ENCODE measurements around the gene OPCML.

OPCML gene

DNA sequence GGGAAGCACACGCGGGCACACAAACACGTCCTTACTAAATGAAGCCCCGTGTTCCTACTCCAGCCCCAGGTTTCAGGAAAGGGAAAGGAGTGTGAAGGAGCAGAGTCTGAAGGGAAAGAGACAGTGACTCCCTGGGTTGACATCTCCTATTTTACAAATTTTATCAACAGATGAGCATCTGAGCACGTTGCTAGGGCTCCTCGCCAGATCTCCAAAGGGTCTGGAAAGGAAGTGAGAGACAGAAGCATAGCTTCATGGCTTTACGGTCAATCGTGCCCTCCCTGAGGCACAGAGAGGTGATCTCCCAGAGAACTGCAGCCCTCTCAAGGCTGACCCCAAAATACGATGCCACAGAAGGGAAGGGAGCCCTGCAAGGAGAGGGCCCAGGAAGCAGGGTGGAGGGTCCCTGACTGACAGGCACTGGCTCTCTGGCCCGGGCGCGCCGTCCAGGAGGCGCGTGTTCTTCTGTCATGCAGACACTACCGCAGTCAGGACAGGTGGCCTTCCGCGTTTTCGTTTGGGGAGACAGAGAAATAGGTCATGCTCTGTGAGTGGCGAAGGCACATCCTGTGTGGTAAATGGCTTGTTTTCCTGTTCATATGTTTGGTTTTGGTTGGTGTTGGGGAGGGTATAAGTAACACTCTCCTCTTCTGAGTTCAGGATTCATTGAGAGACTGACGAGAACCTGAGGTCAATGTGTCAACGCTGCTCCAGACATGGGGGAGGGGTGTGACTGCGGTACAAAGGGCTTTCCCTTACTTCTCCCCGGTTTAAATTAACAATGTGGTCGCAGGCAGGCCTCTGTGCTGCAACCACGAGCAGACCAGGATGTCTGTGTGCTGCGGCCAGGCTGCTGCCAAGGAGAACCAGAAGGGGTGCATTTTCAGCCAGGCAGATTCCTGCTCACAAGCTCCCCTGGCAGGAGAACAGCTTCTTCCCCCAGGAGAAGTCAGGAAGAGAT is 813.3 kb downstream of the OPCML start:
- no peak for DNase-seq (ENCODE audit: low spot score)

DNA sequence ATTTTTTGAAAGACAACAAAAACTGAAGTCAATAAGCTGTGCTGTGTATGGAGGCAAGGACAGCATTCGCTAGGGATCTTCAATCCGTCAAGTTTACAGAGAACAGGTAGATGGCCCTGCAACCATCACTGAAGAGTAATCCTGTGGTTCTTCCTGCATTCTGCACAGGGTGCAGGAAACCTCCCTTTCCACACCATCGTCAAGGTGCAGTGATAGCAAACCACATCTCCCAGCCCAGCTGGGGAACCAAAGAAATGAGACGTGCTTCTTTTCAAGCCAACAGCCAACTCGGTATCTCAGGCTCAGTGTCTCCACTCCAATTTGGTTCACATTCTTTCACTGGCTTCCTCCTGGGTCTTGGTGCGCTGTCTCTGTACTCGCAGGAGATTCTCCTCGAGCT is 814.5 kb downstream of the OPCML start:
- DNase-seq (ENCODE audit: low spot score): no peak

DNA sequence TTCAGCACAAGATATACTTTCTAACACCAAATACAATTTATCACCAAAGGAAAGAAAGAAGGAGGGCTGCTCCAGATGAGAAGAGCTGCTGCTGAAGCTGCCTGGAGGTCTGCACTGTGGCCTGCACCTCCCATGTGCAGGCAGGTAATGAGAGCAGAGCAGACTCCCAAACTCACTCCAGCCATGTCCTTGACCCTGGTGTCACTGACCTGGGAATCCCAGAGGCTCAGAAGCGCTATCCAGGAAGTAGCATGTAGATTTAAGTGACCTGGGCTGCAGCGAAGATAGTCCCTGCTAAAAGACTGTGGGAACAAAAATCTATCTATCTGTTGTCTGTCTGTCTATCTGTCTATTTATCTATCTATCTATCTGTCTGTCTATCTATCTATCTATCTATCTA is 816.3 kb downstream of the OPCML start:
- no peak for DNase-seq (ENCODE audit: low spot score)

DNA sequence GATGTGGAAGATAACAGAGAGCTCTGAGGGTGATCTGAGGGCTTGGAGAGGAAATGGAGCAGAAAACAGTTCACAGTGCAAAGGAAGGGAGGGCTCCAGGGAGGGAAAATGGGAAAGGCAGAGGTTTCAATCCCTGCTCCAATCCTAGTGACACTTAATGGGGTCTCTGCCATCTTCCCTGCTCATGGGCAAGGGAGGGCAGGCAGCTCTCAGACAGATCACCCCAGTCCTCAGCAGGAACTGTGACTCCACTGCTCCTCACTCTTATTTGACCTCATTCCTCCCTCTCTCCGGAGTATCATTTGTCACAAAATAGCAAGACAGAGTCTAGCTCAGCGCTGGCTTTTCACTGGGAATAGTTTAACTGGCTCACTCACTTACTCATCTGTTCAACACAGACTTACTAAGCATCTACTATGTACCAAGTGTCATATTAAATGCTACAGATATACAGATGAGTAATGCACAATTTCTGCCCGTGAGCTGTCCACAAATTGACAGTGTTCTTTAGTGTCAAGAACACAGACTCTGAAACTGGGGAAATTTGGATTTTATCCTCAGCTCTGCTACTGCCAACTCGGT is 817.4 kb downstream of the OPCML start:
- DNase-seq (ENCODE audit: low spot score): no peak

DNA sequence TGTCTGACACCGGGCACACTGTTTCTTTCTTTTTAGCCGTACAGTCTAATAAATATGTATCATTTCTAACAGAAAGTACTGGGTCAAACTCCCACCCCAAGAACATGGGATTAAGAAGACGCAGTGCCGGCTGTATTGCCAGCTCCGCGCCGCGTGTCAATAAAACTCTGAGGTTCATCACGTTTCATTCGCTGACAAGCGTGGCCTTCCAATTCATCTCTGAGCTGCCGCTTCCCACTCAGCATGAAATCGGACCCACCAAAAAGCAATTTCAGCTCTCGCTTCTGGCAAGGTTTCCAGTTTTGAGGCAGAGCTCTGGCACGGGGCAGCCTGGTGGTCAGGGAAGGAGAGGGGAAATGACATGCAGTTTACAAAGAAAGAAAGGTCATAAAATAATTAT is 819.8 kb downstream of the OPCML start:
- no peak for DNase-seq (ENCODE audit: low spot score)

DNA sequence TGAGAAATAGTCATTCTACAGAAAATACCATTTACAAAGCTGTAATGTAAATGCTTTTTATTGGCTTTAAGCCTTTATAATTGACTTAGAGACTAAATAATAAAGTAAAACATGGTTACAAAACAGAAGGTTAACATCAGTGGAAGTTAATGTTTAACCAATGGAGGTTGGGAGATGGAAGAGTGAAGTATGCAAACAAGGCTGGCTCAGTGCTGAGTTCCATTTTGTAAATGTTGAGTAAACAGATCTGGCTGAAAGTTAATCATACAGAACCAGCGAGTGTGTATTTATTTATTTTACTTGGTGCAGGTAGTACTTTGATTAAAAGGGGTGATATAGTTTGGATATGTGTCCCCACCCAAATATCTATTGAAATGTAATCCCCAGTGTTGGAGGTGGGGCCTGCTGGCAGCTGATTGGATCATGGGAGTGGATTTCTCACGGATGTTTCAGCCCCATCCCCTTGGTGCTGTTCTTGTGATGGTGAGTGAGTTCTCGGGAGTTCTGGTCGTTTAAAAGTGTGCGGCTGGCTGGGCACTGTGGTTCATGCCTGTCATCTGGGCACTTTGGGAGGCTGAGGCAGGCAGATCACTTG is 827.4 kb downstream of the OPCML start:
- DNase-seq (ENCODE audit: low spot score): no peak

DNA sequence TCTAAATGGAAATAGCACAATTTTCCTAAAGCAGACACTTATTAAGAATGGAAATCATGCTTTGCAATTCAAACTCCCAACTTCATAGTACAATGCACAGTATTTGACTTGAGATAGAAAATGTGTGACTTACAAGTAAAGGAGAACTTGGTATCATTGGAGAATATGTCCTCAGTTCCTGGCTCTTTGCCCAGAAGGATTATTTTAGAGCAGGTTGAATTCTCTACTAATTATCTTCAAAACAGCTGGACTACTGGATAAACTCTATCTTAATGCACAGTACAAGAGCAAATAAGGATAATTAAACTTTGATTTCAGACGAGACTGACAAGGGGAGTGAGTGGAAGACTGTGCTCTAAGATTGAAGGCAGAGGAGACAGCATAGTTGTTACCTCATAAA is 839.4 kb downstream of the OPCML start:
- DNase-seq (ENCODE audit: low spot score): no peak

DNA sequence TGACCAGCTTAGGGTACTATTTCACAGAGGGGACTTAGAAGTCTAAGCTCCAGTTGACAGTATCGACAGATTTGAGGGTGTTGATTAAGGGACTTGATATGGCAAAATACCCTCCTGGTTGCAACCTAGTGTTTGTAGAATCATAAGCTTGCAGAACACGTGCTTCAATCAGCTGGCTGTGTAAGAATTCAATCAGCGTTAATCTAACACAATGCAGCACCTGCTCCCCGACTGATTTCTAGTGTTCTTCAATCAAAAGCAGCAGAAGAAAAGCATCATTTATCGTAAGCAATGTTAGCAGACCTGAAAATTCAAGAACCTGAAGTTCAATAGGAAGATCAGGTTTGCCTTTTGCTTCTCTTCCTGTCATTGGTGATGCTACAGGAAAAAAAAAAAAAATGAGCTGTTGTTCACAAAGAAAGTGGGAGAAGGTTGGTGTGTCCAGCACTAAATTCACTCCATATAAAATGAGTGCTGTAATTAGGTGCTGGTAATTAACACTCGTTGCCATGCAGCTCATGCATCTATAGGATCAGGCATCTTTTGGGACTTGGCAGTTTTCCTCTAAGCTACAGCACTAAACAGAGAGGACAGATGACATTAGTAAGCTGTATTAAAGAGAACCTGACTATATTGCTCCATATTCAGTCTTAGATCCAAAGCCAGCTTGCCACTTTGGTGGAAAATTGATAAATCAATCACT is 840.3 kb downstream of the OPCML start:
- no peak for DNase-seq (ENCODE audit: low spot score)

DNA sequence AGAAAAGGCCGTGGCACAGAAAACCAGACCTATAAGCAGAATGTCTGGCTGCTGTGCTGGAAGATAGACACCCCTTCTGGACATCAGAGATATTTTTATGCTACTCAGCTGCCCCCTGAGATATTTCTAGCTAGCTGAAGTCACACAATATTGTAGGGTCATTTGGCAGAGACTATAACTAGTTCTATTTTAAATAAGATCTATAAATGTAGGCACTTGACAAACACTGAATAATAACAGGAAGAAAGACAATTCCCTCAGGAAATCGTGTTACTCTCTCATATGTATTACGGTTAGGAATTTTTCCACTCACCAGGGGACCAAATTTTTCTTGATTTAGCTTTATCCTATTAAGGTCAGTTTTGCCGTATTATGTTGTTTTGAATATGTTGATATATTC is 845.4 kb downstream of the OPCML start:
- DNase-seq (ENCODE audit: low spot score): no peak

DNA sequence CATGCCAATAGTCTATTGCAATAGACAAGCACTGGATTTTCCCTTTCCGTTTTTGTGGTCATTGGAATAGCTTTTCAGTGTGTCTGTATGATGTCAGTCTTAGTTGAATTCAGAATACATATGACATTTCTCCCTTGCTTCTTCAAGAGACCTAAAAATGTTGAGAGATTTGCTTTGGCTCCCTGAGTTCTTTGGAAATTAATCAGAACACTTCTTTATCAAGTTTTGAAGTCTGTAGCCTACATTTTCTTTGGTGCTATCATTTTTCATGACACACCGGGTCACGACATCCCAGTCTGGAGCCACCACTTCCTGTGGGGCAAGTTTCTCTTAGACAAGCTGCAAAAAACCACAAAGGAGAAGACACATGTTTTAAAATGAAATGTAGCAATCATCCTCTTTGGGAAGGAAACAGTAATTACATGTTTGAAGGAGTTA is 847.1 kb downstream of the OPCML start:
- DNase-seq (ENCODE audit: low spot score): no peak

DNA sequence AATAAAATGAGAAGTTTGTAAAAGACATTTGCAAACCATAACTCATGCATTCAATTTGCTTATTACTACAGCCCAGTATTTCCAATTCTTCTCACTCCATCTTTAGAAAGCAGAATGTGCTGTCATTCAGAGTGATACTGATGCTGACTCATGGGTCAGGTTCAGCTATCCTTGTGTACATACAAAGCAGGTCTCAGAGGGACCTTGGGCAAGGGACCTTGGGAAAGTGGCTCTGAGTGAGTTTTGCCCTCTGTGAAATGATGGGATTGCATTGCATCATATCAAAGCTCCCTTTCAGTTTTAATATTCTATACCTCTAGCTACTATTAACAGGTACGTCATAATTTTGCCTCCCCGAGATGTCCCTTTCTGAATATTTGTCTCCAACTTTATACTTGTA is 848.7 kb downstream of the OPCML start:
- no peak for DNase-seq (ENCODE audit: low spot score)

DNA sequence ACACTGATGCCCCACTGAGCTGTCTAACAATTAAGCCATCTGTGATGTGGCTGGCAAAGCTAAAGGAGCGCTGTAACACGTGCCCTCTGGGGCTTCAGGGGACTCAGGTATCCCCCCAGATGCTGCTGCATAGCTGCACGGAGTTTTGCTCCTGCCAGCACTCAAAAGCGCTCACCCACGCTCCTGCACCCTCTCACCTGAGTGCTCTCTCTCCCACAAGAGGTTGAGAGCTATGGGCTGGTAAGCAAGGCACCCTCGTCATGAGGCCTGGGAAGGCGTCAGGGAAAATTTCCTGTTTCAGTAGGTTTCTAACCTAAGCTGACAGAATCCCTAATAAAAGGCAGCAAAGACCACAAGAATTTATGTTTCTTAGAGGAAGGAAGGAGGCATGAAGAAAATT is 850.3 kb downstream of the OPCML start:
- DNase-seq (ENCODE audit: low spot score): no peak

DNA sequence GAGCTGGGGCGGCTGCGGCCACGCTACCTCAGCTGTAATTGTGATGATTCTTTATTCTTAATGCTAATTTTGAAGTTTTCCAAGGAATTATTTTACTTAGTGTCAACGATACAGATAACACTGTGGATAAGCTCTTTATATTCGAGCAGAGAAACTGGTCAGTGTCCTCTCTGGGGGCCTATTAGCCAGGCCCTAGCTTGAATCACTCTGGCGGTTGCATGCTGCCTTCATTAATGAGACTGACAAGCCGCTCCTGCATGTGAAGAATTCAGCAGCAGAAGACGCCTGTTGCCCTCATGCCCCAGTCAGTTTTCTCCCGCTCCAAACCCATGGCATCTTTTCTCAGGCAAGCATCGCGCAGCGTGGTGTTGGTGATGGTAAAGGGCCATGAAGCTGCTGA is 851.7 kb downstream of the OPCML start:
- no peak for DNase-seq (ENCODE audit: low spot score)

DNA sequence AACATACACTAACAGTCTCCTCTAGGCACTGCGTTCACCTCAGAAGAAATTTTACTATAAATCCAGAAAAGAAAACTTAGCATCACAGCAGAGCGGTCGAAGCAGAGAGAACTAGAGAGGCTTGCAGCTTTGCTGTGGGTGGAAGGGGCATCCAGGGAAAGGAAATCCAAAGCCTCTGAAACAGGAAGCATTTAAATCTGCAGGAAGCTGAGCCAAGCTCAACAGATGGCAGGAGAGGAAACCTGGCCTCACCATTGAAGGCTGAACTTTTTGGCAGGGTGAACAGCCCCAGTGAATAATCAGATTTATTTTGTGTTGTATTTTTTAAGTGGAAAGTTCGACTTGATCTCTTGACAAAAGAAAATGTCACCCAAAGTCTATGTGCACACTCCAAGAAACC is 858.1 kb downstream of the OPCML start:
- no peak for DNase-seq (ENCODE audit: low spot score)

DNA sequence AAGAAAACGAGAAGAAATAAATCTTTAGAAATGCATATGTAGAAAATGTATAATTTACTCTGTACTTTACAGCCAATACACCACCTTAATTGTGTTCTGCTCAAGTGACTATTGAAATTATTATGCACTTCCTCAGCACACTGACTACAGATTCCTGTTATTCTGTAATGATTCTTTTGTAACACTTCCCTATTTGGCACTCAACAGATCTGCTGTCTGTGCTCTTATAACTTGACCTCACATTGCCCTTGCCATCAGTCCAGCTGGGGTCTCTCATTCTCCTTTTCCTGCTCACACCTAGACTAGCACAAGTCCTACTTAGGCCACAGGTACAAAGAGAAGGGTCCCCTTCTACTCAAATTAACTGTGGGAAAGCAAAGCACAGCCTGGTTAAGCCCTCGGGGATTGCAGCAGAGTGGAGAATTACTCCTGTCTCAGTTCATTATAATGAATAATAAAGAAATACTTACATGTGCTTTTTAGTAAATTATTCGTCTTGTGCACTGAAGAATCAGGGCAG is 860.4 kb downstream of the OPCML start:
- DNase-seq (ENCODE audit: low spot score): no peak

DNA sequence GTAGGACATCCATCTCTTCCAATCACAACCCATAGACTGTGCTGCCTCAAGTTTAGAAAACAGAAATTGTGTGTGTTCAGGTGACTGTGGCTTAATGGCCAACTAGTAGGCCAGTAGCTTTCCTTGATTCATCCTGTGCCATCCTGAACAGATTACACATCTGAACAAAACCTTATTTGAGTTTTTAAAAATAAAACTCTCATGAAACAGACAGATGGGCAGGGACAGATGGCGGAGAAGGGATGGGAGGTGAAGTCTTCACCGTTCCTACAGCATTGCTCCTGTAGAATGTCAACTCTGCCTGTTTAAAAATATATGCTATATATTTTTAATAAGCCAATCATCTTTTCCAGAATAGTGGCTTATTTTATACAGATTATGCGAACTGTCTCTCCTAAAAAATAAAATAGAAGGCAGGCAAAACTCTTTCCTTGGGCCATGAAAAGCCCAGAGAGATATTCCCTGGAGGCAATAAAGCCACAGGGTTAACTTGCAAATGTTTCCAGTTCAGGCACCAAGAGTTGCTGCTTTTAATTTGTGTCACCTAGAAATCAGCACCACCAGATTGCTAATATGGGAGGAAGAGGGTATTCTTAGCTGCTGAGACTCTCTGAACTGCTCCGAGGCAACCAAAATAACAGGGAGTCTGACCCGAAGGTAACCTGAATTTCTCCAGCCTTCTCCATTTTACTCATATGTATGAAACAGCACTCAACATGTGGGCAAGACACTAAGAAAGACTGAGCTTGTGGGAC is 861.2 kb downstream of the OPCML start:
- DNase-seq (ENCODE audit: low spot score): no peak

DNA sequence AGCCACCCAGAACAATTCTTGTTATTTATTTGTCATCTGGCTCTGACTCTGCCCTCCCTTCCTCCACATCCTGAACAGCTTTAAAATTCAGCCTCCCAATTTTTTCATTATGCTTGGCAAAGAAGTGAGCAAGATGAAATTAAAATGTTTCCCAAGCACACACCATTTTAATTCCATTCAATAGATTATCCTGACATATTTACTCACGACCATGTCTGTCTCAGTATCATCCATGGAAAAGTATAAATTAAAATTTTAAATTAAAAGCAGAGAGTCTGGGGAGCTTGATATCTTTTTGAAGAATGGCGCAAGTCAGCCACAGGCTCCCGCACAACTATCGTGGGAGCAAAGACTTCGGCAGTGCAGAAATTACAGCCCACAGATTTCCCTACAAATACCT is 862.4 kb downstream of the OPCML start:
- no peak for DNase-seq (ENCODE audit: low spot score)

DNA sequence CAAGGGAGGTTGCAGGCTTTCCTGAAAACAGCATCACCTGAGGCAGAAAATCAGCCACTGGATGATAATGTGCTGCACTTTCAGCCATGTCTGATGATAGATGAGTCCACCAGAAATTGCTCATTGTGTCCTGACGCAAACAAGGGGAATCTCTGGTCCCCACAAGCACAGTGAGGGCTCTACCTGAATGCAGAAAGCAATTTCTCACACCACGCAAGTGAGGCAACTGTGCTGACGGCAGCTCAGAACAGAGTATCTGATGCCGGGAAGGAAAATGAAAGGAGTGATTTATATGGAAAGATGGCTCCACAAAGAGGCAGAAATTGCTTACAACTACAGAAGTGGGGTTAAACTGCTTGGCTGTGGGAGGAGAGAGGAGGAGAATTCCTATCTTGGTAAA is 867.1 kb downstream of the OPCML start:
- no peak for DNase-seq (ENCODE audit: low spot score)

DNA sequence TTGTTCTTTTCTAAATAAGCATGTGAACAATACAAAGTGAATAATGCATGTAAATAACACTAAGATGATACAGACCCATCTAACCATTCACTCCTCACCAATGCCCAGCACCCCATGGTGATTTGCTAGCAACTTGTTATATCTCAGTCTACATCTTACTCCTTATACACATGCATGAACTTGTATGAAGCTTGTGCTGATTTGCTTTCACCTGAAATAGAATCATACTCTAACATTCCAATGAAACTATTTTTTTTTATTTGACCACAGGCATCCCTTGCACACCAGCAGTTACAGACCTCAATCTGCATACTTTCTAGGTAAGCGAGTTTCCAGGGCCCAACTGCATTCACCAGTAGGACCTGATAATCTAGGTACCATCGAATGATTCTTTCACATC is 873.6 kb downstream of the OPCML start:
- DNase-seq (ENCODE audit: low spot score): no peak

DNA sequence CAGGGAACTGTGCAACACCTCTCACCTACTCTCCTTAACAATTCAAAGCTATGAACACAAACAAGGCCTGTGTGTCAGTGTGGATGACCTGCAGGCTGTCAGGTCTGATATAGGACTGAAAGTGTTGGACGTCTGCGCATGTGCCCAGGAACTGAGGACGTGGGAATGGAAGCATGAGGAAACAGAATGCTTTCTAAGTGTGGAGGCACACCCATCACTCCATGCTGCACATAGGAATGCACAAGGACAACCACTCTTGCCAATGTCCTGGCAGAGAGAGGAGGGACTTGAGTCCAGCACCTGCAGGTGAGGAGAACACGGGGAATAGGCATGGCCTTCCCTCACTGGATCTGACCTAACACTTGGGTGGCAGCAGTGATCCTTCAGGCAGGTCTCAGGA is 874.3 kb downstream of the OPCML start:
- DNase-seq (ENCODE audit: low spot score): no peak

DNA sequence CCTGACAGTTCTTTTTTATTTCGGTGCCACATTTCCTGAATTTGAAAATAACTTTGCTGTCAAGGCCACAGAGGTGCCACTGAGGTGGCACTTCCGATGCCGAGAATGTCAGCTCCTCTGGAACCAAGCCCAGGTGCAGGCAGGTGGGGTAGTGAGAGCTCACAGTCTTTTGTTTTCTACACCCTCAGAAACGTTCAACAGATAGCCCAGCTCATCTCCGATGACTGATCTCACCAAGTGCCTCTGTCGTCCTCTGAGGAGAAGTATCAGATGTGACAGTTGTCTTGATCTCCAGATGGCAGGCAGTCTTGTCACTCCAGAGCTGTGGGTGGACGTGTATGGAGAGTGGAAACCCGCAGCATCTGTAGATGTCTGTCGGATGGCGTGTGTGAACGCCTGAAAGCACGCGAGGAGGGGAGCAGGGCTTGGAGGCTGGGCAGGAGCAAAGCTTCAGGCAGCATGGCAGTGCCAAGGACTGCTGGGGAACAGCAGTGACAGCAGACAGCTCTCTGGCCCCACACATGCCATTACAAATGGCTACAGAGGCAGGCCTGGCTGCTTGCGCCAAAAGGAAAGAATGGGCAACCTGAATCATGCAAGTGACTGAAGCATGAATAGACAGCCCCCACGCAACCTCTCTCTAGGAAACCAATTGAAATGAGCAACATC is 877.0 kb downstream of the OPCML start:
- DNase-seq (ENCODE audit: low spot score): no peak

Measured in D341Med (cell line).